Measurements from ENCODE around the gene FAM13A.
"Not testable (repeated sequence)": the region's sequence is repeated elsewhere in the genome, so short reads cannot be mapped to it uniquely, and the experiment has no call there.

The FAM13A gene

DNA sequence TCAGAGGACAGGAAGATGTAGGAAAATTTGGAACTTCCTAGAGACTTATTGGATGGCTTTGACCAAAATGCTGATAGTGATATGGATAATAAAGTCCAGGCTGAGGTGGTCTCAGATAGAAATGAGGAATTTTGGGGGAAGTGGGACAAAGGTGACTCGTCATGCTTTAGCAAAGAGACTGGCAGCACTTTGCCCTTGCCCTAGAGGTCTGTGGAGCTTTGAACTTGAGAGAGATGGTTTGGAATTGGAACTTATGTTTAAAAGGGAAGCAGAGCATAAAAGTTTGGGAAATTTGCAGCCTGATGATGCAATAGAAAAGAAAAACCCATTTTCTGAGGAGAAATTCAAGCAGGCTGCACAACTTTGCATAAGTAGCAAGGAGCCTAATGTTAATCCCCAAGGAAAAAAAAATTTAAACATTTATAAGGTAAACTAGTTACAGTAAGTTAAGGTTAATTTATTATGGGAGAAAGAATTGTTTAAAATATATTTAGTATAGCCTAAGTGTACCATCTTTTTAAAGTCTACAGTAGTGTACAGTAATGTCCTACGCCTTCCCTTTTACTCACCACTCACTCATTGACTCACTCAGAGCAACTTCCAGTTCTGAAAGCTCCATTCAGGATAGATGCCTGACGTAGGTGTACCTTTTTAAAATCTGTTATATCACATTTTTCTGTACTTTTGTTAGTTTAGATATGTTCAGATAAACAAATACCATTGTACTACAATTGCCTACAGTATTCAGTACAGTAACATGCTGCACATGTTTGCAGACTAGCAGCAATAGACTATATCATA lies 101.2 kb downstream of the FAM13A start:
- no peak for DNase-seq

DNA sequence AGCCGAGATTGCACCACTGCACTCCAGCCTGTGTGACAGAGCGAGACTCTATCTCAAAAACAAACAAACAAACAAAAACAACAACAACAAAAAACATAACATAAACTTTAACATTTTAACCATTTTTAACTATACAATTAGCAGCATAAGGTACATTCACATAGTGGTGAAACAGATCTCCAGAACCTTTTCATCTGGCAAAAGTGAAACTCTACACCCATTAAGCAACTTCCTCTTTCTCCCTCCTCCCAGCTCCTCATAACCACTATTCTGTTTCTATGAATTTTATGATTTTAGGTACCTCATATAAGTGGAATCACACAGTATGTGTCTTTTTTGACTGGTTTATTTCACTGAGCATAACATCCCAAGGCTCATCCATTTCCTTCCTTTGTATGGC lies 103.6 kb downstream of the FAM13A start:
- no peak for DNase-seq

DNA sequence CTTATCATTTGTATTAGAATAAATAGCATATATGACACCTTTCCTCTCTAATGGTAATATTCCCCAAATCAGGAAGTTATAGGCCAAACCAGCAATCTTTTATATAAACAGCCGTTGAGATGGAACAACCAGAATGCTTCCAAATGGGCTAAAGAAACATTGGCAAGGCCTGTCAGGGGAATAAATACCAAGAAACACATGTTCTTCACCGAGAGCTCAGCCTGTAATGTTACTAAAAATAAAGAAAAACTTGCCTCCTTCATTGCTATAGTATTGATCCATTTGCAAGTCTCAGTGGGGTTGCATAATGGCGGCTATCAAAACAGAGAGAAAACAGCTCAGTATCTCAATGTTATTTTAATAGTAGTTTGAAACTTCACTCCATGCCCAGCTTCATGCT lies 104.9 kb downstream of the FAM13A start:
- no peak for DNase-seq

DNA sequence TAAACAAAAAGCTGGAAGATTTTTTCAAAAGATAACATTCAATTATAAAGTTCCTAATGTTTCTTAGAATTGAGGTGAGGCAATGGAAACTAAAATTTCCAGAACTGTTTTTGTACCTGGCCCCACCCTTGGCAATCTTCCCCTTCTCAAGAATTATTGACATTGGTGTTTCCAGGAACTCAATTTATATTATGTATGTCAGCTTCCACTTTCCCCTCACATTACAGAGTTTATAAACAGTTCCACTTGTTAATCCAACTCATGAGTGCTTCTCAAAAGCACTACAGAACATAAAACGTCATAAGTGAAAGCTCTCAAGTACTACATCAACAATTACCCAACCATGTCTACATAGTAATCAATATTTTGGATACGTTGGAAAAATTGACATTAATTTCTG lies 107.4 kb downstream of the FAM13A start:
- DNase-seq = no peak

DNA sequence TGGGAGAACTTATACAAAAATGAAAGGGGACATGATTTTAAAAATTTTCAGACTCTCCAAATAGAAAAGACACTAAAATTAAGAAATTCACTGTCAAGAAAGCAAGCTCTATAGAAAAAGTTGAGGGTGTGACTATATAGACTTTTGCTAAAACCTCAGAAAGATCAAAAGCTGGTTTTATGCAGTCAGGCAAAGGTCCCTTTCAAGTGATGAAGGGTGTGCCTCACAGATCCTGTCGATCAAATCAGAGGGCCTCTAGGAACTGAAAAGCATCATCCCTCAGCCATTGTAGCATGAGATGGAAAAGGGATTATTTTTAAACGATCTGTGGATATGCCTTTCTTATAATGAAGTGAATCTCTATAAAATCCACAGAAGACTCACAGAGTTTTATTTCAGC lies 116.5 kb downstream of the FAM13A start:
- DNase-seq = no peak

DNA sequence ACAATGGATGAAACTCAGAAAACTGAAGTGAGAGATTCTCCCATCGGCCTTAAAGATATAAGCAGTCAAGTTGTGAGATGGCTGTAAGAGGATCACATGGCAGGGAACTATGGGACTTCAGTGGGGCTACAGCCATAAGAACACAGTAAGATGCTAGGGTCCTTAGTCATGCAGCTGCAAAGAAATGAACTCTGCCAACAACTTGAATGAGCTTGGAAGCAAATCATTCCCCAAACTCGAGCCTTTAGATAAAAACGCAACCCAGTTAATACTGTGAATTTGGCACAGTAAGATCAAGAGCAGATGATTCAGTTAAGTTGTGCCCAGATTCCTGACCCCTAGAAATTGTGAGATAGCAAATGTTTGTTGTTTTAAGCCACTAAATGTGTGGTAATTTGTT lies 117.3 kb downstream of the FAM13A start:
- DNase-seq = no peak

DNA sequence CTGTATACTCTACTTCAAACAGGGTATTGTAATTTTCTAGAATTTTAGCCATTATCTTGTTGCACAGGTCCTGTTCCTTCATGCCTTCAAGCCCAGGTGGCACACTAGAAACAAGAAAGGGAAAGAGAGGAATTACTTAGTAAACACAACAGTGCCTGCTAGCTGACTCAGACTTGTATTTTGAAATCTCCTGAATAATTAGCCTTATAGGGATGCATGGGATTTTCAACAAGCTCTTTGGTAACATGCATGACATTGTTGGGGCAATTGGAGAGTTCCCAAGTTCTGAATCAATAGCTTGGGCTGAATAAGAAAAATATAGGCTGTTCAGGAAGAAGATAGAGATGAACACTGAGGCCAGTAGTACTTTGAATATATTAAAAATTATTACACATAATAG lies 118.8 kb downstream of the FAM13A start:
- DNase-seq = no peak

DNA sequence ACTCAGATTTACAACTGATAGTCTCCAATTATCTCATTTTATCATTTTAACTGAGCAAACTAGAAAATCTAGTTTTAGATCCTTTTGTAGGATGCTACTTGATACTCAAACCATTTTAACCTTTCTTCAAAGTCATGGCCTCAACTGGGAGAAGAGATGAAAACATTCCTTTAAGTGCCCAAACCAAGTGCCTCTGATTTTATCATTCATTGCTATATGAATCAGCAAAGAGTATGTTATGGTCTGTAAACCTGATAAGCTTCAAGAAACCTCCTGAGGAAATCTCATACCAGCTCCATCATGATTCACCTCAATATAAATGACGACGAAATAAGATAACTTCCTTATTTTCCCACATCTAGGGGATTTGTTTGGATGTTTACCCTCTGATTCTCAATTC lies 119.9 kb downstream of the FAM13A start:
- no peak for DNase-seq

DNA sequence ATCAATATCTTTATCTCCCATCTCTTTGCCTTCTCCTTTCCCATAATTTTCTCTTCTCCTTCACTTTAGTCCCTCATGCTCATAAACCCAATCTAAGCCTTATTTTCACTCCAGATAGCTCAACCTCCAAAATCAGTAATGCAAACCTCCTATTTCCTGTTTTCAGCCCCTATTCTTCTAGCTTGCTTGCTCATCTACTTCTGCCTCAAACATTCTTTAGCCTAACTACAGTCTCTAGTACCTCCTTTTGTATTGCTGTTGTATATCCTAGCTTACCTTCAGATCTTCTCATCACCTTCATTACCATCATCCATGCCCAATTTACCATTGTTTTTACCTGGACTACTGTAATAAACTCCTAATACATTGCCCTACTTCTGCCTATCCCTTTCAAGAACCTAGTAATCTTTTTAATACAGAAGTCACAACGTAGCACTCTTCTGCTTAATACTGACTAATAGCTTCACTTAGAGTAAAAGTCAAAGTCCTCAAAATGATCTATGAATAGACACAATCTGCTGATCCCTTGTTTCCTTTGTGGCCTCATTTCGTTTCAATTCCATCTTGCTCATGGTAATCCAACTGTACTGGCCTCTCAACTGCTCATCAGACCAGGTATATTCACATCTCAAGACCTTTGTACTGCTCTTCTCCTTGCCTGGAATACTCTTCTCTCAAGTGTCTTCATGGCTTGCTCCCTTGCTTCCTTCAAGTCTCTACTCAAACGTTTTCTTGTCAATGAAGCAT lies 123.4 kb downstream of the FAM13A start:
- DNase-seq = no peak

DNA sequence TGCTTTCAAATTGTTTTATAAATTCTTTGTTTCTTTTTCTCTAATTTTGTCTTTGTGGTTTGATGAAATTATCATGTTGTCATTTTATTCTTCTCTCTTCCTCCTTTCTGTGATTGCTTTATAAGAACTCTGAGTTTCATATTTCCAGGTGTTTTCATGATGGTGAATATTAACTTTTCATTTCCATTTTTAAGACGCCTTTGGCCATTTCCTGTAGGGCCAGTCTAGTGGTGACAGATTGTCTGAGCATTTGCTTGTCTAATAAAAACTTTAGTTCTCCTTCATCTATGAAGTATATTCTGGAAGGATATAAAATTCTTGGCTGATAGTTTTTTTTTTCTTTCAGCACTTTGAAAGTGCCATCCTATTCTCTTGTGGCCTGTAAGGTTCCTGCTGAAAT lies 128.1 kb downstream of the FAM13A start:
- DNase-seq = no peak

DNA sequence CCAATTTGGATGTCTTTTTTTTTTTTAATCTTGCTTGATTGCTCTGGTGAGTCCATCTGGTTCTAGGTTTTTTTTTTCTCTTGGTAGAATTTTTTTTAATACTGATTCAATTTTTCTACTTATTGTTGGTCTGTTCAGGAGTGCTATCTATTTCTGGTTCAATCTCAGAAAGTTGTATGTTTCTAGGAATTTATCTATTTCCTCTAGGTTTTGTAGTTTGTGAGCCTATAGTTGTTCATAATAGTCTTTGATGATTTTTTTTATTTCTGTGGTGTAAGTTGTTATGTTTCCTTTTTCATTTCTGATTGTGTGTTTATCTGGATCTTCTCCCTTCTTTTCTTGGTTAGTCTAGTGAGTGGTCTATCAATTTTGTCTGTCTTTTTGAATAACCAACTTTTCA lies 129.6 kb downstream of the FAM13A start:
- DNase-seq = no peak

DNA sequence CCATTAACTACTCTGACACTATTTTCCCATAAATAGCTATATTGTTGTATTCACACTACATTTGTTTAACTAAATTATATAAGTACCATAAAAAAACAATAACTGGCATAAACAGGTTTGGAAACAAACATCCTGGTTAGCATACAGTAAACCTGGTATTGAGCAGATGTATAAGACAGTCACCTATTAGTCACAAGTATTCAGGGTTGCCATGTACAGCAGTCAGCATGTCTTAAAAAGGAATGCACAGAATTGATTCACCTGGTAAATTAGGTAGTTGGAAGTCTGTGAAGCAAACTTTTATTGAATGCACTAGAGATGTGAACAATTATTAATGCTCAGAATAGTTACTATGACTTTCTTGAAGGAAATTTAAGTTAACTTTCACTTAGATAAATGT lies 137.9 kb downstream of the FAM13A start:
- no peak for DNase-seq

DNA sequence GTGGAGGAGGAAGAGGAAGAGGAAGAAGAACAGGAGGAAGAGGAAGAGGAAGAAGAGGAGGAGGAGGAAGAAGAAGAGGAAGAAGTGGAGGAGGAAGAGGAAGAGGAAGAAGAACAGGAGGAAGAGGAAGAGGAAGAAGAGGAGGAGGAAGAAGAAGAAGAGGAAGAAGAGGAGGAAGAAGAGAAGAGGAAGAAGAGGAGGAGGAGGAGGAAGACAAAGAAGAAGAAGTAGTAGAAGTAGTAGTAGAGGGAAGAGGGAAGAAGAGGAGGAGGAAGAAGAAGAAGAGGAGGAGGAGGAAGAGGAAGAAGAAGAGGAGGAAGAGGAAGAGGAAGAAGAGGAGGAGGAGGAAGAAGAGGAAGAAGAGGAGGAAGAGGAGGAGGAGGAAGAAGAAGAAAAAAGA lies 143.8 kb downstream of the FAM13A start:
- DNase-seq = not testable (repeated sequence)

DNA sequence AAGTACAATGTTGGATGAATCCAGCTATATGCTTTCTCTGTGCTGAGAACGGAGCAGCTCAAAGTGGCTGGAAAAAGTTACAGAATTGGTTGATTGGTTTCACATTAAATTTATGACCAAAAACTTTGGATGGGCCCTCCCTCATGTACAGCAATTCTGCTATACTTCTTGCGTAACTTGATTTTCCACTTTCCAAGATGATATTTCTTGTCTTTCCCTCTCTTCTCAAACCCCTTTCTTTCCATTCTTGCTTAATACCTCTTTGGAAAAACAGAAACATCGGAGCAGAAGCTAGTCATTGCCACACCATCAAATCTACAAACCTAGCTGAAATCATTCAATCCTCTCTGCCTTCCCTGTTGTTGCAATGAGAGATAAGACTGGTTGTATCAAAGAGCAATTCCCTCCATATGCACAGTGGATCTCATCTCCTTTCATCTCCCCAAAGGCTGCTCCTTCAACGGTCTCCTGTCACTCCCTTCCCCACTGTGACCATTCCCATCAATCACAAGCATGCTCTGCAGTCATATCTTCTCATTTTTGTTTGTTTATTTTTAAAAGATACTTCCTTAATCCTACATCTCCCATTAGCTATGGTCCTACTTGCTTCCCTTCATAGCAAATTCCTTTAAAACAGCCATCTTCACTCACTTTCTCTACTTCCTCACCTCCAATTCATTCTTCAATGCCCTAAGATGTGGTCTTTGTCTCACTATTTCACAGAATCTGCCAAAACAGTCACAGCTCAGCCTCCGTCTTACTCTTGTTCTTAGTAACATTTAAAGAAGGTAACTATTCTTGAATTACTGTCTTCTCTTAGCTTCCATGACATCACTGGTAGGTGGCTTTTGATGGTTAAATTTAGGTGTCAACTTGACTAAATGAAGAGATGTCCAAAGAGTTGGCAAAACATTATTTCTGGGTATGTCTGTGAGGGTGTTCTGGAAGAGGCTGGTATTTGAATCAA lies 145.5 kb downstream of the FAM13A start:
- no peak for DNase-seq

DNA sequence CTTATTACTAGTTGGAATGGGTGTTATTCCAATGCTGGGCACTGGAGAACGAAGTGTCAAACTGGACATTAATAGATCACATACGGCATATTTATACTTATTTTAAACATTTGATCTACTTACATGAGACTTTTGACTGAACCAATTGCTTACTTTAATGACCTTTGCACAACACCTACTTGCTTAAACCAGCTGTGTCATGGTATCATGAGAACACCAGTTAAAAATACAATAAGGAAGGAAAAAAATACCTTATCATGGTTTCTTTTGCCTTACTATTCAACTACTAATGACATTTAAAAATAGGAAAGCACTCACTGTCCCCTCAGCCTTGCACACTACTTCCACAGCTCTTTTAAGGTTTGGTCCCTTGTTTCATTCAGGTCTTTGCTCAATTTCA lies 146.9 kb downstream of the FAM13A start:
- no peak for DNase-seq

DNA sequence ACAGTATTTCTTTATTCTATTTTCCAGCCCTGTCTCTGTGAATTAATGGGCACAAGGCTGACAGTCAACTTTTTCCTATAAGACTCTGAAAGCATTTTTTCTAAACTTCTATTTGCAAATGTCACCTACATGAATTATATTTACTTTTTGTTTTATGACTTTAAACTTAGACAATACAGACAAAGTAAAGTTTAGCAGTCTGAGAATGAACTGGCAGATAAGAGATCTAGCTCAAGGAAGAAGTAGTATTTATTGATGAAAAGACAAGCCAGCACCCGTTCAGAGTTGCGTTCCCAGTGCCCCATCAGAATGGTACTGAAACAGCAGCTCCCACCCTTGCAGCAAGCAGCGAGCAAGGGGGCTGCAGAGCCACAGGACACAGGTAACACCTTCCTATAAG lies 148.5 kb downstream of the FAM13A start:
- no peak for DNase-seq

DNA sequence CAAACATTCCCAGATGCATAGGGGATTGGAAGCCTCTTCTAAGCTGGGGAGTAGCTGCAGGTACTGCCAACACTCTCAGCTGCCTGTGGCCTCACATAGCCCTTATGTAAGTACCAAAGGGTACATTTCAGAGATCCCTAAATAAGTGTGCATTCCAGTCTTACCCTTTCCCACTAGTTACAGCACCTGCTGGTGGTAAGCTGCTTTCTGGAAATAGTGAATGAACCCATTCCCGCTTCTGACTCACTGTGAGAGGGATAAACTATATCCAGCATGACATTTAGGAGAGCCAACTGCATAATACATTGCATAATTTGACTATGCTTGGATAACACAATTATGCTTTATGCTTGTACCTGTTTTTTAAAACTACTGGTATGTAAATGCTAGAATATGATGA lies 149.0 kb downstream of the FAM13A start:
- DNase-seq = no peak

DNA sequence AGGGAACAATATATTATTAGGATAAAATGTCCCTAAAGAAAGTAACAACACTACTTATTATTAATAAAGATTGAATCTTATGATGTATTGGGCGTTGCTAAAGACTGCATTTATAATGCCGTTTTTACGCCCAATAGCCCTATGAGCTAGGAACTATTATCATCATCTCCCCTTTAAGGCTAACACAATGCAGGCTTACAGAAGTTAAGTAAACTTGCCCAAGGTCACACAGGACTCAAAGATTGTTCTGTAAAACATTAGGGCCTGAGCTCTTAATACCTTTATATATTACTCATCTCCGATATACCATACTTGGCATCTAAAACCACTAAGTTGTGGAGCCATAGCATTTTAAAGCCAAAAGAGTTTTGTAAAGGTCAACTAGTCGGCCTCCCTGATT lies 149.5 kb downstream of the FAM13A start:
- no peak for DNase-seq

DNA sequence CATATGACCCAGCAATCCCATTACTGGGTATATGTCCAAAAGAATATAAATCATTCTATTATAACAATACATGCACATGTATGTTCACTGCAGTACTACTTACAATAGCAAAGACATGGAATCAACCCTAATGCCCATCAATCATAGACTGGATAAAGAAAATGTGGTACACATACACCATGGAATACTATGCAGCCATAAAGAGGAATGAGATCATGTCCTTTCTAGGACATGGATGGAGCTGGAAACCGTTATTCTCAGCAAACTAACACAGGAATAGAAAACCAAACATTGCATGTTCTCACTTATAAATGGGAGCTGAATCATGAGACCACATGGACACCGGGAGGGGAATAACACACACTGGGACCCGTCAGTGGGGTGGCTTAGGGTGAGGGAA lies 152.7 kb downstream of the FAM13A start:
- not testable (repeated sequence) for DNase-seq

DNA sequence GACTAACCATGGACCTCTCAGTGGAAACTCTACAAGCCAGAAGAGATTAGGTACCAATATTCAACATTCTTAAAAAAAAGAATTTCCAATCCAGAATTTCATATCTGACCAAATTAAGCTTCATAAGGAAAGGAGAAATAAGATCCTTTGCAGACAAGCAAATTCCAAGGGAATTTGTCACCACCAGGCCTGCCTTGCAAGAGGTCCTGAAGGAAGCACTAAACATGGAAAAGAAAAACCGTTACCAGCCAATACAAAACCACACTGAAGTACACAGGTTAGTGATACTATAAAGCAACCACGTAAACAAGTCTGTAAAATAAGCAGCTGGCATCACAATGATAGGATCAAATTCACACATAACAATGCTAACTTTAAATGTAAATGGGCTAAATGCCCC lies 156.6 kb downstream of the FAM13A start:
- no peak for DNase-seq

DNA sequence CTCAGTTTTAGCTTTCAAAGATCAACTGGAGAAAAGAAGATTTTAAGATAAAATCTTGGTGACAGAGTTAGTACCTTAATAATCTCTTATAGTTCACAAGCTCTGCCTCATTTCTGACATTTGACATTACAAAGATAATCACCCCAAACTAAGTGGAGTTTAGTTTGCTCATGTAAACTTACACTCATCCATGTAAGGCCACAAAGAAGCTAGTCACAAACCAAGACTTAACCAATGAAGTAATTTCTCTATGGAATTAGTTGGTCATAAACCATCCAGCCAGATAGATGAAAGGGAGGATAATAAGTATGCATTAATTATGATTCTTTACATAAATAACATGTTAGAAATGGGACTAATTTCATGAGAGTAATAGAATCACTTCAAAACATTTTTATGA lies 159.2 kb downstream of the FAM13A start:
- no peak for DNase-seq

DNA sequence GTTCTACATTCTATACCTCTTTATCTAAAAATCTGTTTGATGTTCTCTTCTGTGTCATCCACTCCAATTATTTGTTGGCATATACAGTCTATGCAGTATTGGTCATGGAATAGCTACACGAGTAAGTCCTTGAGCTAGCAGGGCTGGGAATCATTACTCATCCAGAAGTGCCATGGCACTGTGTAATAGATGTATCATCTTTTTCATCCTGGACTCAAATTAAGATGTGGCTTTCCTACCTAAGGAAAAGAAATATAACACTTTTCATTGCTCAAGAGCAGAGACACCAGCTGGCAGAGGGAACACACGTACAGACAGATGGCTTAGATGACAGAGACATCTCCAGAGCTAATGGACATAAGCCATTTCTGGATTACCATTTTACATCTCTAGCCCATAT lies 159.8 kb downstream of the FAM13A start:
- DNase-seq = no peak

DNA sequence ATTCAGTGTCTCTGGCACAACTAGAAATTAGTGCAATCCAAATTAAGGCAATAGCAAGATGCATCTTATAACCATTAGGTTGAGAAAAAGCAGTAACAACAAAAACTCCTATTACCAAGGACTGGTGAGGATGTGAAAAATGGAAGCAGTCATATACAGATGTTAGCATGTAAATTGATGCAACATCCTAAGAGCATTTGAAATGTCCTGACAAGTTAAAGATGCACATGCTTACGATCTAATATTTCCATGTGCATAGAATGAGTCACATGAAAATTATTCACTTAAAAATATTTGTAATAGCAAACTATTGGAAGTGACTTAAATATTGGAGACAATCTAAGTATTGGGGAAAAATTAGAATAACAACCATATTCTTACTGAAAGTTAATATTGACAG lies 163.0 kb downstream of the FAM13A start:
- no peak for DNase-seq
